HCEC 1CT (cell line): ENCODE measurements around the gene DSCAML1.

Experiments used
- DNase-seq: peaks from one replicate; pipeline ENCODE4 v3.0.0-alpha.2; 2017

Gene DSCAML1

GRCh38 chr11:117654281-117655255 lies 142.4 kb downstream of the DSCAML1 start:
- no peak for DNase-seq

GRCh38 chr11:117652521-117652920 lies 144.5 kb downstream of the DSCAML1 start:
- DNase-seq: no peak

GRCh38 chr11:117649296-117650055 lies 147.5 kb downstream of the DSCAML1 start:
- no peak for DNase-seq

GRCh38 chr11:117647872-117648271 lies 149.1 kb downstream of the DSCAML1 start:
- DNase-seq: no peak

GRCh38 chr11:117647207-117647606 lies 149.8 kb downstream of the DSCAML1 start:
- no peak for DNase-seq

GRCh38 chr11:117646411-117646810 lies 150.6 kb downstream of the DSCAML1 start:
- no peak for DNase-seq

- DNase-seq: no peak
Observed at GRCh38 chr11:117644403-117645155, 152.4 kb downstream of the DSCAML1 start.

GRCh38 chr11:117643606-117644300 lies 153.3 kb downstream of the DSCAML1 start:
- no peak for DNase-seq

GRCh38 chr11:117642835-117643234 lies 154.2 kb downstream of the DSCAML1 start:
- DNase-seq: no peak

GRCh38 chr11:117642396-117642795 lies 154.6 kb downstream of the DSCAML1 start:
- DNase-seq: no peak

- DNase-seq: no peak
Observed at GRCh38 chr11:117641008-117641915, 155.8 kb downstream of the DSCAML1 start.

- no peak for DNase-seq
Observed at GRCh38 chr11:117640041-117640440, 157.0 kb downstream of the DSCAML1 start.

- DNase-seq: no peak
Observed at GRCh38 chr11:117639601-117640000, 157.4 kb downstream of the DSCAML1 start.

- DNase-seq: no peak
Observed at GRCh38 chr11:117638911-117639543, 158.0 kb downstream of the DSCAML1 start.

GRCh38 chr11:117634756-117635603 lies 162.0 kb downstream of the DSCAML1 start:
- DNase-seq: no peak

GRCh38 chr11:117633976-117634755 lies 162.8 kb downstream of the DSCAML1 start:
- DNase-seq: no peak

- no peak for DNase-seq
Observed at GRCh38 chr11:117633186-117633754, 163.7 kb downstream of the DSCAML1 start.

- no peak for DNase-seq
Observed at GRCh38 chr11:117632306-117632705, 164.7 kb downstream of the DSCAML1 start.
